ENCODE results near the gene MAGEC3.

MAGEC3 gene

DNA sequence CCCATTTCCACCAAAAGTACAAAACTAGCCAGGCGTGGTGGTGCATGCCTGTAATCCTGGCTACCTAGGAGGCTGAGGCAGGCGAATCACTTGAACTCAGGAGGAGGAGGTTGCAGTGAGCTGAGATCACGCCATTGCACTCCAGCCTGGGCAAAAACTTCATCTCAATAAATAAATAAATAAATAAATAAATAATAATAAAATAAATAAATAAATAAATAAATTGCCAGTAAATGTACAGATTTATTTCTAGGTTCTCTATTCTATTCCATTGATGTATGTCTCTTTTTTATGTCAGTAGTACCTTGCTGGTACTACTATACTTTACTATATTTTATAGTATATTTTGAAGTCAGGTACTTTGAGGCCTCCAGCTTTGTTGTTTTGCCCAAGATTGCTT is 109.2 kb downstream of the MAGEC3 start:
- no peak for DNase-seq

Data from T-helper 1 cell (primary cell).